Measurements from ENCODE around the gene MAGEA1.

The MAGEA1 gene

GRCh38 chrX:153216926-153217325 is 37.8 kb downstream of the MAGEA1 start:
- H3K4me3 ChIP-seq (ENCODE audit: low read depth, low read length): no peak overlapping the region
- TF ChIP-seq, protein P1, sequence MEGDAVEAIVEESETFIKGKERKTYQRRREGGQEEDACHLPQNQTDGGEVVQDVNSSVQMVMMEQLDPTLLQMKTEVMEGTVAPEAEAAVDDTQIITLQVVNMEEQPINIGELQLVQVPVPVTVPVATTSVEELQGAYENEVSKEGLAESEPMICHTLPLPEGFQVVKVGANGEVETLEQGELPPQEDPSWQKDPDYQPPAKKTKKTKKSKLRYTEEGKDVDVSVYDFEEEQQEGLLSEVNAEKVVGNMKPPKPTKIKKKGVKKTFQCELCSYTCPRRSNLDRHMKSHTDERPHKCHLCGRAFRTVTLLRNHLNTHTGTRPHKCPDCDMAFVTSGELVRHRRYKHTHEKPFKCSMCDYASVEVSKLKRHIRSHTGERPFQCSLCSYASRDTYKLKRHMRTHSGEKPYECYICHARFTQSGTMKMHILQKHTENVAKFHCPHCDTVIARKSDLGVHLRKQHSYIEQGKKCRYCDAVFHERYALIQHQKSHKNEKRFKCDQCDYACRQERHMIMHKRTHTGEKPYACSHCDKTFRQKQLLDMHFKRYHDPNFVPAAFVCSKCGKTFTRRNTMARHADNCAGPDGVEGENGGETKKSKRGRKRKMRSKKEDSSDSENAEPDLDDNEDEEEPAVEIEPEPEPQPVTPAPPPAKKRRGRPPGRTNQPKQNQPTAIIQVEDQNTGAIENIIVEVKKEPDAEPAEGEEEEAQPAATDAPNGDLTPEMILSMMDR (IDR thresholded peaks at IDR 0.05; ENCODE audit: low read depth, low read length): no peak

DNA sequence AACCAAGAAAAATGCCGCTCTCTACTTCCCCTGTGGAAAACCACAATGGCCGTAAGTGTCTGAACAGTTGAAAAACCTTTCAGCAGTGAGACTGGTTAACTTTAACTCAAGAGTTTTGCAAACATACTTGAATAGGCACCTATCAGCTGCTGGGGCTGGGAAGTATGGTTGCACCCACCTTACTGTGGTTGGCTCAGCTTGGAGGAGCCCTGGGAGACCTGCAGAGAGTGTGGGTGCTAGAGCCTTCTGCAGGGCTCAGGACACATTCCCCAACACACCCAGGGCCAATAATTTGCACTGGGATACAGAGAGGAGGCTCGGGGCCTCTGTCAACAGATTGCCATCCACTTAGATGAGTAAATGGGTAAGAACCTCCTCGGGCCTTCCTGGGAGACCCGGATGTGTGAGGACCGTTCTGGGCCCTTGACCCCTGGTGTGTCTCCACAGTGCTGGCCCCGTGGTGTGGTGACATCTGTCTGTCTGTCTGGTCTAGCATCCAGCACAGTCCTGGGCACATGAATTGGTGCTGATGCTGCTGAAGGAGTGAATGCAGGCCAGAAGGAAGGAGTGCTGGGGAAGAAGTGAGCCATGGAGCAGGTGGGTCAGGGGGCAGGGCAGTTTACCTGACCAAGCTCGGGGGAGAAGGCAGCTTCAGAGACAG is 46.5 kb downstream of the MAGEA1 start:
- TF ChIP-seq, protein P1 (IDR thresholded peaks at IDR 0.05; ENCODE audit: low read depth, low read length): no peak
- no peak overlapping the region for H3K4me3 ChIP-seq (ENCODE audit: low read depth, low read length)

DNA sequence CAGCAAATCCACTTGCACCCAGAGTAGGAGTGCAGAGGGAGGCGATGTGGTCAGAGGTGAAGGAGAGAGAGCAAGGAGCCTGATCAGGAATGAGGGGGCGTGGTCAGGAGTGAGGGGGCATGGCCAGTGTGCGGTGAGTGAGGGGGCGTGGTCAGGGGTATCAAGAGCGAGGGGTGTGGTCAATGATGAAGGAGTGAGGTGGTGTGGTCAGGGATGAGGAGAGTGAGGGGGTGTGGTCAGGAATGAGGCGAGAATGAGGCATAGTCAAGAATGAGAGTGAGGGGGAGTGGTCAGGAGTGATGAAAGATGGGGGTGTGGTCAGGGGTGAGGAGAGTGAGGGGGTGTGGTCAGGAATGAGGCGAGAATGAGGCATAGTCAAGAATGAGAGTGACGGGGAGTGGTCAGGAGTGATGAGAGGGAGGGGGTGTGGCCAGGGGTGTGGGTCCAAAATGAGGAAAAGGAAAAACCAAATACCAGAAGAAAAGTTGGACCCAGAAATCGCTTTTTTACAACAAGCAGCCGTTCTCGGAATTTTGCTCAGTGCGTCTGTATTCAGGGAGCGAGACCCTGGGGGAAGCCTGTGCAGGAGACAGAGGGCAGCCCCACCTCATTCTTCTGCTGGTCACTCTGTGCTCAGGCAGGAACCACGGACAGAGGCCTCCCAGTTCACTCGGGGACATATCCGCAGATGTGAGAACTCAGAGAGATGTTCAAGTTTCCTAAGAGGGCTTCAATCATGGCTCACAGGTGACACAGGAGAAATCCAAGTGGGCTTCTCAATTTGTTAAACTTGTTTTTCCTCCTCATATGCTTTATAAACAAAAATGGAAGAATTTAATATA is 47.5 kb downstream of the MAGEA1 start:
- no peak overlapping the region for H3K4me3 ChIP-seq (ENCODE audit: low read depth, low read length)
- TF ChIP-seq, protein P1 (IDR thresholded peaks at IDR 0.05; ENCODE audit: low read depth, low read length): no peak

Data from WI38 (cell line).